OCI-LY3 (cell line): ENCODE measurements around the gene PPP1R1B.

Source experiments
- H2AFZ ChIP-seq: fragments of 200-600, 300-600 bp; shearing (Covaris generic); 2 replicates; pipeline ENCODE4 v1.6.0; 2014; ENCODE audit warnings: antibody characterized with exemption, low read depth, low read length
- H3K27ac ChIP-seq: fragments of 200-600, 300-600 bp; sonication (generic); 2 replicates; pipeline ENCODE4 v1.5.1; 2014; ENCODE audit warnings: mild to moderate bottlenecking, low read length, moderate library complexity, mixed read lengths
- H3K27me3 ChIP-seq: fragments of 200-600, 300-600 bp; sonication (generic); 2 replicates; pipeline ENCODE4 v1.6.1; 2014; ENCODE audit warnings: low read depth, low read length, mixed read lengths
- H3K36me3 ChIP-seq: fragments of 200-600, 300-600 bp; sonication (generic); replicated peaks from 2 replicates; pipeline ENCODE3; 2014; ENCODE audit warnings: low read depth, low read length, mixed read lengths
- H3K4me1 ChIP-seq: fragments of 300-600, 200-600 bp; sonication (generic); 2 replicates; pipeline ENCODE4 v1.6.1; 2014; ENCODE audit warnings: low read length, mixed read lengths
- H3K4me2 ChIP-seq: fragments of 200-600, 300-600 bp; sonication (generic); 2 replicates; pipeline ENCODE4 v1.6.1; 2014; ENCODE audit warnings: low read length, mixed read lengths
- H3K4me3 ChIP-seq: fragments of 300-600, 200-600 bp; sonication (generic); 2 replicates; pipeline ENCODE4 v1.5.1; 2014; ENCODE audit warnings: antibody characterized with exemption, mild to moderate bottlenecking, low read length, moderate library complexity
- H3K79me2 ChIP-seq: fragments of 300-600, 200-600 bp; shearing (Covaris generic); 2 replicates; pipeline ENCODE4 v1.6.1; 2014; ENCODE audit warnings: mild to moderate bottlenecking, low read length, mixed read lengths
- H3K9ac ChIP-seq: fragments of 300-600, 200-600 bp; shearing (Covaris generic); 2 replicates; pipeline ENCODE4 v1.6.0; 2014; ENCODE audit warnings: mild to moderate bottlenecking, low read length, moderate library complexity
- H3K9me3 ChIP-seq: fragments of 200-600, 300-600 bp; shearing (Covaris generic); 2 replicates; pipeline ENCODE4 v1.6.1; 2014; ENCODE audit warnings: low read length, mixed read lengths; ENCODE audit not compliant: insufficient read depth
- H4K20me1 ChIP-seq: fragments of 200-600, 300-600 bp; sonication (generic); 2 replicates; pipeline ENCODE4 v1.6.1; 2016; ENCODE audit warnings: low read length, mixed read lengths; ENCODE audit not compliant: insufficient read depth
- CTCF ChIP-seq: fragments of 200-600, 300-600 bp; sonication (generic); IDR thresholded peaks from 2 replicates; pipeline ENCODE4 v1.5.1; 2014; ENCODE audit warnings: antibody characterized with exemption, low read length, low read depth
- EZH2phosphoT487 ChIP-seq: fragments of 200-600 bp; shearing (Covaris generic); IDR thresholded peaks from 2 replicates; pipeline ENCODE4 v1.6.1; 2018; ENCODE audit warnings: antibody characterized with exemption, mixed run types, low read depth

Gene PPP1R1B

GRCh38 chr17:39611401-39612112, 15.2 kb upstream of the PPP1R1B start:
- Histone ChIP-seq H3K27me3 (no peaks in the 10 kb centered on the region), H3K79me2 (no peaks in the 10 kb centered on the region), H3K4me3 (no peak overlapping the region), H3K4me2 (no peak overlapping the region), H4K20me1 (no peaks in the 10 kb centered on the region), H3K4me1 (peaks cover 10% of the 10 kb centered on the region), H3K27ac (no peak overlapping the region), H3K9ac (no peak overlapping the region), H3K36me3 (no peaks in the 10 kb centered on the region), H2AFZ (0 out of 2 replicates have a peak overlapping the region, but pooled peaks have one; percentile 54), H3K9me3 (no peaks in the 10 kb centered on the region)
- TF ChIP-seq CTCF (no peak), EZH2phosphoT487 (no peak)

GRCh38 chr17:39612291-39612894, 14.4 kb upstream of the PPP1R1B start:
- Histone ChIP-seq H3K36me3 (no peaks in the 10 kb centered on the region), H3K4me2 (no peak overlapping the region)
- TF ChIP-seq EZH2phosphoT487: no peak
- no peak for TF ChIP-seq CTCF

GRCh38 chr17:39612935-39613464, 13.8 kb upstream of the PPP1R1B start:
- Histone ChIP-seq H3K4me2 (no peak overlapping the region), H3K4me1 (peaks cover 17% of the 10 kb centered on the region), H3K4me3 (no peak overlapping the region), H4K20me1 (no peaks in the 10 kb centered on the region), H3K9me3 (no peaks in the 10 kb centered on the region), H3K27ac (no peak overlapping the region), H2AFZ (no peak overlapping the region), H3K79me2 (no peaks in the 10 kb centered on the region), H3K9ac (no peak overlapping the region), H3K36me3 (no peaks in the 10 kb centered on the region), H3K27me3 (no peaks in the 10 kb centered on the region)
- TF ChIP-seq EZH2phosphoT487 (no peak), CTCF (no peak)

More at GRCh38 chr17:39612291-39612894, 14.4 kb upstream of the PPP1R1B start:
- peaks cover 16% of the 10 kb centered on the region for H3K4me1 ChIP-seq
- no peak overlapping the region for H3K27ac ChIP-seq
- H3K79me2 ChIP-seq: no peaks in the 10 kb centered on the region
- no peaks in the 10 kb centered on the region for H3K27me3 ChIP-seq
- no peaks in the 10 kb centered on the region for H3K9me3 ChIP-seq
- H3K9ac ChIP-seq: no peak overlapping the region
- 0 out of 2 replicates have a peak overlapping the region, but pooled peaks have one; percentile 54 for H2AFZ ChIP-seq
- H3K4me3 ChIP-seq: no peak overlapping the region
- H4K20me1 ChIP-seq: no peaks in the 10 kb centered on the region

GRCh38 chr17:39614545-39615157, 12.1 kb upstream of the PPP1R1B start:
- Histone ChIP-seq H3K9ac (no peak overlapping the region), H2AFZ (no peak overlapping the region), H3K79me2 (no peaks in the 10 kb centered on the region), H3K4me2 (no peak overlapping the region), H3K4me3 (no peak overlapping the region), H3K4me1 (peaks cover 25% of the 10 kb centered on the region), H3K27ac (no peak overlapping the region), H4K20me1 (no peaks in the 10 kb centered on the region), H3K9me3 (no peaks in the 10 kb centered on the region), H3K27me3 (no peaks in the 10 kb centered on the region), H3K36me3 (no peaks in the 10 kb centered on the region)
- TF ChIP-seq EZH2phosphoT487 (no peak), CTCF (no peak)
